ENCODE data around the gene TTC28.
"Not testable (repeated sequence)": the region's sequence is repeated elsewhere in the genome, so short reads cannot be mapped to it uniquely, and the experiment has no call there.

Gene TTC28

GRCh38 chr22:28674121-28674563 is 5.5 kb downstream of the TTC28 start:
- DNase-seq = peak; percentile 62

- DNase-seq = no peak
Measured at GRCh38 chr22:28670756-28671155, 8.9 kb downstream of the TTC28 start.

- DNase-seq = no peak
Measured at GRCh38 chr22:28670161-28670560, 9.5 kb downstream of the TTC28 start.

- no peak for DNase-seq
Measured at GRCh38 chr22:28669387-28669786, 10.3 kb downstream of the TTC28 start.

- not testable (repeated sequence) for DNase-seq
Measured at GRCh38 chr22:28663569-28663942, 16.1 kb downstream of the TTC28 start.

- no peak for DNase-seq
Measured at GRCh38 chr22:28658448-28658847, 21.2 kb downstream of the TTC28 start.

- no peak for DNase-seq
Measured at GRCh38 chr22:28656181-28656580, 23.5 kb downstream of the TTC28 start.

- DNase-seq = no peak
Measured at GRCh38 chr22:28650463-28650862, 29.2 kb downstream of the TTC28 start.

- no peak for DNase-seq
Measured at GRCh38 chr22:28648792-28649191, 30.8 kb downstream of the TTC28 start.

GRCh38 chr22:28647216-28647615 is 32.4 kb downstream of the TTC28 start:
- DNase-seq = no peak

- DNase-seq = no peak
Measured at GRCh38 chr22:28639321-28639720, 40.3 kb downstream of the TTC28 start.

- no peak for DNase-seq
Measured at GRCh38 chr22:28637225-28637624, 42.4 kb downstream of the TTC28 start.

GRCh38 chr22:28630177-28630574 is 49.5 kb downstream of the TTC28 start:
- no peak for DNase-seq

GRCh38 chr22:28629420-28630176 is 50.0 kb downstream of the TTC28 start:
- DNase-seq = no peak

GRCh38 chr22:28628766-28629165 is 50.9 kb downstream of the TTC28 start:
- DNase-seq = no peak

GRCh38 chr22:28627791-28628190 is 51.8 kb downstream of the TTC28 start:
- DNase-seq = no peak

- DNase-seq = no peak
Measured at GRCh38 chr22:28620244-28620922, 59.3 kb downstream of the TTC28 start.

GRCh38 chr22:28619236-28619635 is 60.4 kb downstream of the TTC28 start:
- no peak for DNase-seq

- not testable (repeated sequence) for DNase-seq
Measured at GRCh38 chr22:28615423-28615822, 64.2 kb downstream of the TTC28 start.

- no peak for DNase-seq
Measured at GRCh38 chr22:28609921-28610320, 69.7 kb downstream of the TTC28 start.

- no peak for DNase-seq
Measured at GRCh38 chr22:28608546-28608945, 71.1 kb downstream of the TTC28 start.

- no peak for DNase-seq
Measured at GRCh38 chr22:28607795-28608194, 71.8 kb downstream of the TTC28 start.

- DNase-seq = no peak
Measured at GRCh38 chr22:28604966-28605761, 74.5 kb downstream of the TTC28 start.

- DNase-seq = no peak
Measured at GRCh38 chr22:28601915-28602314, 77.7 kb downstream of the TTC28 start.

Measured in CD4-positive, alpha-beta T cell treated with Interleukin-4 for 4 hours (primary cell).